Small intestine (tissue), 7 donors: Measurements from ENCODE around the gene FNDC5. TPM values are rescaled to one million over a fixed set of nuclear protein-coding genes. Genes with fewer than 3 reads are reported as not detected.

Source experiments
- DNase-seq, 2 donors: peaks; one replicate each; pipeline versions ENCODE4 v3.0.0 to v3.0.0-alpha.2; 2013
- FAIRE-seq: peaks from 2 replicates; lab custom pipeline; 2012; peaks lifted over from hg19 to GRCh38; lab: Jason Lieb, UNC
- H3K27ac ChIP-seq, 3 donors: one replicate each; pipeline ENCODE4 v1.5.1; 2013; ENCODE audit warnings: low read length in 2 of 3, mild to moderate bottlenecking in 2 of 3, control low read depth in 1 of 3, inconsistent platforms in 1 of 3, low read depth in 1 of 3, moderate library complexity in 1 of 3
- H3K27me3 ChIP-seq, 3 donors: one replicate each; pipeline ENCODE4 v1.6.1; 2013; ENCODE audit warnings: low read length in 3 of 3, inconsistent platforms in 1 of 3; ENCODE audit not compliant: control insufficient read depth in 3 of 3, insufficient read depth in 3 of 3
- H3K36me3 ChIP-seq, 3 donors: one replicate each; pipeline ENCODE4 v1.6.1; 2013; ENCODE audit warnings: low read length in 3 of 3, inconsistent platforms in 1 of 3, low read depth in 1 of 3, mild to moderate bottlenecking in 1 of 3, moderate library complexity in 1 of 3; ENCODE audit not compliant: control insufficient read depth in 3 of 3, insufficient read depth in 2 of 3
- H3K4me1 ChIP-seq, 3 donors: one replicate each; pipeline ENCODE4 v1.6.1; 2013; ENCODE audit warnings: low read length in 2 of 3, inconsistent platforms in 1 of 3, low read depth in 1 of 3, mild to moderate bottlenecking in 1 of 3, moderate library complexity in 1 of 3; ENCODE audit not compliant: control insufficient read depth in 3 of 3, insufficient read depth in 2 of 3
- H3K4me3 ChIP-seq, 3 donors: one replicate each; pipeline ENCODE4 v1.5.1; 2013; ENCODE audit warnings: low read length in 3 of 3, control low read depth in 1 of 3, inconsistent platforms in 1 of 3, low read depth in 1 of 3, mild to moderate bottlenecking in 1 of 3, moderate library complexity in 1 of 3
- H3K9me3 ChIP-seq, 2 donors: one replicate each; pipeline ENCODE4 v1.6.1; 2013; ENCODE audit warnings: low read depth in 1 of 2, low read length in 1 of 2; ENCODE audit not compliant: control insufficient read depth in 2 of 2, insufficient read depth in 1 of 2
- WGBS, 3 donors: extraction: QIAGEN DNeasy Blood & Tissue Kit; methylation state at CpG; one replicate each; pipeline ENCODE4 v1.1.7; 2013; 5-methylcytosine and 5-hydroxymethylcytosine counted together
- polyA plus RNA-seq, 4 donors: library from polyadenylated mRNA; stranded (reverse) in 3 of 4; unstranded in 1 of 4; fragments of 200-250 nt in 3 of 4; fragments of 120-200 nt in 1 of 4; gene quantifications; one replicate each; pipeline versions ENCODE4 v1.2.1 to v1.2.3, GENCODE V29; 2013
- donor health status: healthy with polysubstance abuse.
- donor health status: control.
- donor health status: control.
- donor health status: Bipolar disorder and iron deficiency.
- donor health status: healthy.

Gene FNDC5
- polyA plus RNA-seq, 4 donors: 1.1 to 5.5 (median 1.2) TPM; not detected in 1

DNA sequence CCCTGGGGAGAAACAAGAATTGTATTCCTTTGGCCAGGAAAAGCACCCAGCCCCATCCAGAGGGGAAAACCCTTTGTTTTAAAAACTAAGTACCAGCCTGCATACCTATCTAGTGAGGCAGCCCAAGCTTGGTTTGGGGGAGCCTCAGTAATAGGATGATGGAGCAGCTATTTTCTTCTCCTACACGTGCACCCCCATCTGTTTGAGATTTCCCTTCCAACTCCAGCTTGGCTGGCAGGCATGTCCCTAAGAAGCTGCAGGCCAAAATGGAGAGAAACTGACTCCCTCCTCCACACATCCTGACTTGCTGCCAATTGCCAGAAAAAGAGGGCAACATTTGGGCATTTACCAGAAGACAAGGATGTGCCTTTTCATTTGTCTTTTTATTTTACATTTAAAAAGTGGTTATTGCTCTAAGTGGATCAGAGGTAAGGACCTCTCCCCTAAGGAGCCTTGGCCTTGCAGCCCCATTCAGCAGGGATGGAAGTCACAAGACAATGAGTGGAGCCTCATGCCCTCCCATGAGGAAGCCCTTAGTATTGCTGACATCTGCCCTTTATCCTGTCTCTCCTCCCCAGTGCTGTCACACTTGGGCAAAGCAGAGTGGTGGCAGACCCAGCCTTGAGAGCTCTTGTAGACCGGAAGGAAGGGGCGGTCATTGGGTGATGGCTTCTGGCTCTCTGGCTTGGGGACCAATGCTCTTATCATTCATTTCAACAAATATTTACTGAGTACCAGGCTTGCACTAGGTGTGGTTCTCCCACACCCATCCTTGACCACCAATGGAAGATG lies 8.6 kb downstream of the FNDC5 start:
- peaks cover 0 to 44% (median 3%) of the 10 kb centered on the region in 3 donors for H3K36me3 ChIP-seq
- H3K4me1 ChIP-seq: no peaks in the 10 kb centered on the region
- no peak for DNase-seq
- WGBS, 3 donors: 80 to 89% (median 82%) methylated on average over 3 of the region's 3 CpGs
- H3K4me3 ChIP-seq: no peak overlapping the region
- H3K27me3 ChIP-seq: no peaks in the 10 kb centered on the region
- no peak overlapping the region for H3K27ac ChIP-seq
- H3K9me3 ChIP-seq: no peaks in the 10 kb centered on the region
- FAIRE-seq: no peak

DNA sequence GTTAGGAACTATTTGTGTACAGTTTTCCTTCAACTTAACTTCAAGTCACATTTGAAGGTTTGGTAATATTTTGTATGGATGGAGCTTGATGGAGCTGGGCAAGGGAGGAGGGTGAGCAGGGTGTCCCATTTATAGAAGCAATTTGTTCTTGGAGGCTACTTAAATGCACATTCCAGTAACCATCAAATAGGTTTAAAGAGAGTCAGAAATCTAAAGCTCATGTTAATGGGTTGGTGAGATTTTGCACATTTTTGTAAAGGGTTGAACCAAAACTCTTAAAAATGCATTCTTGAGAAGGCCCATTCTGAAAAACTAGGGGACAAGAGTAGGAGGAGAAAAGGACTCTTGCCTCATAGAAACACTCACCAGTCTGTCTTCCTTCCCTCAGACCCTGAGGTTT lies 10.1 kb downstream of the FNDC5 start:
- H3K27ac ChIP-seq: no peak overlapping the region
- DNase-seq (no peak), FAIRE-seq (no peak)
- H3K4me1 ChIP-seq: no peaks in the 10 kb centered on the region
- H3K36me3 ChIP-seq: peaks cover 5 to 47% (median 7%) of the 10 kb centered on the region in 3 donors
- no peak overlapping the region for H3K4me3 ChIP-seq
- no peaks in the 10 kb centered on the region for H3K9me3 ChIP-seq
- H3K27me3 ChIP-seq: no peaks in the 10 kb centered on the region

GRCh38 chr1:32859915-32860314 lies 10.8 kb downstream of the FNDC5 start:
- WGBS, 3 donors: 96 to 100% (median 97%) methylated on average over 2 of the region's 2 CpGs
- H3K27me3 ChIP-seq: no peaks in the 10 kb centered on the region
- DNase-seq: no peak
- no peak overlapping the region for H3K27ac ChIP-seq
- peaks cover 5 to 47% (median 10%) of the 10 kb centered on the region in 3 donors for H3K36me3 ChIP-seq
- no peak for FAIRE-seq
- no peaks in the 10 kb centered on the region for H3K4me1 ChIP-seq
- H3K9me3 ChIP-seq: no peaks in the 10 kb centered on the region
- no peak overlapping the region for H3K4me3 ChIP-seq

GRCh38 chr1:32858791-32859190 lies 11.9 kb downstream of the FNDC5 start:
- H3K36me3 ChIP-seq: peaks cover 5 to 37% (median 10%) of the 10 kb centered on the region in 3 donors
- DNase-seq: no peak
- no peaks in the 10 kb centered on the region for H3K4me1 ChIP-seq
- no peaks in the 10 kb centered on the region for H3K9me3 ChIP-seq
- H3K27ac ChIP-seq: no peak overlapping the region
- WGBS, 3 donors: 94 to 96% (median 95%) methylated on average over 7 of the region's 7 CpGs
- no peak for FAIRE-seq
- no peak overlapping the region for H3K4me3 ChIP-seq
- no peaks in the 10 kb centered on the region for H3K27me3 ChIP-seq

GRCh38 chr1:32858136-32858535 lies 12.6 kb downstream of the FNDC5 start:
- 92 to 100% (median 97%) methylated on average over 2 of the region's 2 CpGs for WGBS, 3 donors
- DNase-seq (no peak), FAIRE-seq (no peak)
- no peaks in the 10 kb centered on the region for H3K9me3 ChIP-seq
- no peaks in the 10 kb centered on the region for H3K27me3 ChIP-seq
- no peak overlapping the region for H3K27ac ChIP-seq
- peaks cover 5 to 37% (median 10%) of the 10 kb centered on the region in 3 donors for H3K36me3 ChIP-seq
- H3K4me1 ChIP-seq: no peaks in the 10 kb centered on the region
- H3K4me3 ChIP-seq: no peak overlapping the region

- Histone ChIP-seq H3K9me3 (no peaks in the 10 kb centered on the region), H3K27me3 (no peaks in the 10 kb centered on the region), H3K4me3 (no peak overlapping the region), H3K4me1 (no peaks in the 10 kb centered on the region), H3K36me3 (peaks cover 5 to 29% (median 13%) of the 10 kb centered on the region in 3 donors), H3K27ac (no peak overlapping the region)
- peak in 1 of 2 donors; percentile 24 for DNase-seq
- WGBS, 3 donors: 31 to 72% (median 57%) methylated on average over 13 of the region's 13 CpGs
- no peak for FAIRE-seq
These were observed 14.7 kb downstream of the FNDC5 start for GRCh38 chr1:32855861-32856617.

GRCh38 chr1:32848354-32849063 lies 22.2 kb downstream of the FNDC5 start:
- Histone ChIP-seq H3K4me1 (no peaks in the 10 kb centered on the region), H3K27me3 (no peaks in the 10 kb centered on the region), H3K9me3 (peaks cover 0 to 6% of the 10 kb centered on the region in 2 donors), H3K36me3 (peaks cover 3 to 30% (median 5%) of the 10 kb centered on the region in 3 donors), H3K4me3 (no peak overlapping the region), H3K27ac (no peak overlapping the region)
- no peak for FAIRE-seq
- WGBS, 3 donors: 37 to 44% (median 37%) methylated on average over 2 of the region's 2 CpGs
- DNase-seq: no peak

GRCh38 chr1:32831878-32832277 lies 38.8 kb downstream of the FNDC5 start:
- H3K4me1 ChIP-seq: no peaks in the 10 kb centered on the region
- no peaks in the 10 kb centered on the region for H3K9me3 ChIP-seq
- H3K36me3 ChIP-seq: peaks cover 9 to 22% (median 11%) of the 10 kb centered on the region in 3 donors
- H3K27me3 ChIP-seq: no peaks in the 10 kb centered on the region
- 48 to 85% (median 66%) methylated on average over 1 of the region's 1 CpG for WGBS, 3 donors
- no peak overlapping the region for H3K27ac ChIP-seq
- DNase-seq (no peak), FAIRE-seq (no peak)
- no peak overlapping the region for H3K4me3 ChIP-seq
